KMS-11 (cell line): Measurements from ENCODE around the gene CDNF.
"Not testable (repeated sequence)": the region's sequence is repeated elsewhere in the genome, so short reads cannot be mapped to it uniquely, and the experiment has no call there.

Experiments
- H2AFZ ChIP-seq: fragments of 200-600 bp; sonication (generic); 2 replicates; pipeline ENCODE4 v1.6.1; 2016; ENCODE audit warnings: antibody characterized with exemption, mixed run types, low read depth
- H3K27ac ChIP-seq: fragments of 200-600 bp; sonication (generic); 2 replicates; pipeline ENCODE4 v1.6.1; 2016; ENCODE audit warnings: mild to moderate bottlenecking, mixed run types
- H3K27me3 ChIP-seq: fragments of 200-600 bp; sonication (generic); 2 replicates; pipeline ENCODE4 v1.6.1; 2017; ENCODE audit warnings: mild to moderate bottlenecking, low read depth, mixed run types, moderate library complexity; ENCODE audit not compliant: insufficient read depth
- H3K36me3 ChIP-seq: fragments of 200-600 bp; sonication (generic); 2 replicates; pipeline ENCODE4 v1.6.1; 2017; ENCODE audit warnings: mild to moderate bottlenecking, mixed run types; ENCODE audit not compliant: insufficient read depth
- H3K4me1 ChIP-seq: fragments of 200-600 bp; sonication (generic); 2 replicates; pipeline ENCODE4 v1.6.1; 2016; ENCODE audit warnings: mild to moderate bottlenecking, low read depth, mixed run types; ENCODE audit not compliant: poor library complexity, severe bottlenecking
- H3K4me2 ChIP-seq: fragments of 200-600 bp; sonication (generic); 2 replicates; pipeline ENCODE4 v1.7.0; 2016; ENCODE audit warnings: mild to moderate bottlenecking, mixed run types
- H3K4me3 ChIP-seq: fragments of 200-600 bp; sonication (generic); IDR thresholded peaks from 2 replicates; pipeline ENCODE4 v1.6.1; 2017; ENCODE audit warnings: low read depth, low read length, mixed read lengths; ENCODE audit not compliant: insufficient read depth
- H3K79me2 ChIP-seq: fragments of 200-600 bp; sonication (generic); 2 replicates; pipeline ENCODE4 v1.6.1; 2016; ENCODE audit warnings: low read depth, mixed run types; ENCODE audit not compliant: insufficient read depth
- H3K9ac ChIP-seq: fragments of 200-600 bp; sonication (generic); 2 replicates; pipeline ENCODE4 v1.6.1; 2016; ENCODE audit warnings: mild to moderate bottlenecking, mixed run types
- H4K20me1 ChIP-seq: fragments of 200-600 bp; sonication (generic); 2 replicates; pipeline ENCODE4 v1.6.1; 2016; ENCODE audit warnings: mild to moderate bottlenecking, mixed run types; ENCODE audit not compliant: insufficient read depth
- CTCF ChIP-seq: fragments of 200-600 bp; sonication (generic); conservative IDR thresholded peaks from 2 replicates; pipeline ENCODE4 v1.6.1; 2017; ENCODE audit warnings: low read depth, mild to moderate bottlenecking, antibody characterized with exemption, low read length, moderate library complexity, mixed read lengths

Gene CDNF

GRCh38 chr10:14820775-14821154 lies 17.1 kb downstream of the CDNF start:
- H3K27ac ChIP-seq: no peak overlapping the region
- H3K79me2 ChIP-seq: no peaks in the 10 kb centered on the region
- TF ChIP-seq CTCF: no peak
- no peak overlapping the region for H3K9ac ChIP-seq
- H2AFZ ChIP-seq: no peak overlapping the region
- H4K20me1 ChIP-seq: no peaks in the 10 kb centered on the region
- H3K27me3 ChIP-seq: no peaks in the 10 kb centered on the region
- no peaks in the 10 kb centered on the region for H3K36me3 ChIP-seq
- H3K4me2 ChIP-seq: no peak overlapping the region
- H3K4me1 ChIP-seq: no peaks in the 10 kb centered on the region
- H3K4me3 ChIP-seq: no peak overlapping the region

- H3K9ac ChIP-seq: no peak overlapping the region
- no peak overlapping the region for H3K4me3 ChIP-seq
- H4K20me1 ChIP-seq: no peaks in the 10 kb centered on the region
- H3K4me1 ChIP-seq: no peaks in the 10 kb centered on the region
- no peak overlapping the region for H3K4me2 ChIP-seq
- H2AFZ ChIP-seq: no peak overlapping the region
- H3K79me2 ChIP-seq: no peaks in the 10 kb centered on the region
- H3K36me3 ChIP-seq: no peaks in the 10 kb centered on the region
- no peak for TF ChIP-seq CTCF
- no peak overlapping the region for H3K27ac ChIP-seq
- no peaks in the 10 kb centered on the region for H3K27me3 ChIP-seq
These were observed 17.6 kb downstream of the CDNF start for GRCh38 chr10:14820010-14820774.

GRCh38 chr10:14816717-14817116 lies 21.1 kb downstream of the CDNF start:
- not testable (repeated sequence) for H3K79me2 ChIP-seq, H3K27me3 ChIP-seq, H3K36me3 ChIP-seq, H3K4me3 ChIP-seq, H3K9ac ChIP-seq, H3K27ac ChIP-seq, H4K20me1 ChIP-seq, H3K4me2 ChIP-seq, H3K4me1 ChIP-seq, H2AFZ ChIP-seq

- Histone ChIP-seq H4K20me1 (no peaks in the 10 kb centered on the region), H3K4me1 (no peaks in the 10 kb centered on the region), H3K79me2 (no peaks in the 10 kb centered on the region), H3K36me3 (no peaks in the 10 kb centered on the region), H3K4me3 (no peak overlapping the region), H3K27me3 (no peaks in the 10 kb centered on the region), H2AFZ (no peak overlapping the region), H3K9ac (no peak overlapping the region), H3K4me2 (no peak overlapping the region), H3K27ac (no peak overlapping the region)
- no peak for TF ChIP-seq CTCF
These were observed 22.2 kb downstream of the CDNF start for GRCh38 chr10:14815681-14816080.

- no peak for TF ChIP-seq CTCF
- Histone ChIP-seq H3K4me2 (no peak overlapping the region), H3K27me3 (no peaks in the 10 kb centered on the region), H3K79me2 (no peaks in the 10 kb centered on the region), H3K36me3 (no peaks in the 10 kb centered on the region), H2AFZ (no peak overlapping the region), H3K4me3 (no peak overlapping the region), H3K9ac (no peak overlapping the region), H3K27ac (no peak overlapping the region), H3K4me1 (no peaks in the 10 kb centered on the region), H4K20me1 (no peaks in the 10 kb centered on the region)
These were observed 25.6 kb downstream of the CDNF start for GRCh38 chr10:14812271-14812670.
